Measurements from ENCODE around the gene DERL3.

Gene DERL3

GRCh38 chr22:23817146-23817545, 21.7 kb downstream of the DERL3 start:
- in situ Hi-C loops (cut with MboI; ENCODE audit: low sequenced_read_pairs, unreplicated experiment): no loop called here
- no peak for DNase-seq (ENCODE audit: low spot score)
- TF ChIP-seq CTCF (IDR thresholded peaks at IDR 0.05; ENCODE audit: borderline replicate concordance, control extremely low read depth, extremely low read depth, insufficient read depth, missing control alignments): no peak

DNA sequence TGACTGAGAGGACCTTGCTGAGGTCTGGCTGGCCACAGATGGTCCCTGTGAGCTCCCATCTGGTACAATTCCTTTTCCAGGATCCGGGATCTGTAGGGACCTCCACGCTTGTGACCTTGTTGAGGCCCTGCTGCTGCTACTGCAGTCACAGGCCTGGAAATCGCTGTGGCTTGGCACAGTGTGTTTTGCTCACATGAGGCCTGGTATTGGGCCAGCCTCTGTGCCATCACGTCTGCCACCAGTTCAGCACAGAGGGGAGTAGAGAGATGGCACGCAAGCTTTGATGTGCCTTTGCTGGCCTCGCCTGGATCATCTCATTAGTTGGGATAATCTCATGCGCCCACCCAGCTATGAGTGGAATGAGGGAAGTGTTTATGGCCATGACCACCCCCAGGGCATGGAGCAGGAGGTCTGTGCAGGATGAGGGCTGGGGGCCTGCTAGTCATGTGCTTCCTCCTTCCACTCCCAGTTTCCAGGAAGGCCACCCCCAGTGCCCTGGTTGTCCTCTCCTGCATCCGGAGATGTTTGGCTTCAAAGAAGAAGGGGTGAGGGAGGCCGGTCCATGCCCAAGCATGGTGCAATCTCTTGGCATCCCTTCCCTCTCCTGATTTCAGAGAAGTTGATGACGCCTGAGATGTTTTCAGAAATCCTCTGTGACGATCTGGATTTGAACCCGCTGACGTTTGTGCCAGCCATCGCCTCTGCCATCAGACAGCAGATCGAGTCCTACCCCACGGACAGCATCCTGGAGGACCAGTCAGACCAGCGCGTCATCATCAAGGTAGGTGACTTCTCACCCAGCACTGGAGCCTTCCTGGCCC, 22.4 kb downstream of the DERL3 start:
- no peak for TF ChIP-seq CTCF (IDR thresholded peaks at IDR 0.05; ENCODE audit: borderline replicate concordance, control extremely low read depth, extremely low read depth, insufficient read depth, missing control alignments)
- DNase-seq (ENCODE audit: low spot score): no peak
- in situ Hi-C loops (cut with MboI; ENCODE audit: low sequenced_read_pairs, unreplicated experiment): no loop called here

GRCh38 chr22:23815541-23816155, 23.2 kb downstream of the DERL3 start:
- DNase-seq (ENCODE audit: low spot score): no peak
- in situ Hi-C loops (cut with MboI; ENCODE audit: low sequenced_read_pairs, unreplicated experiment): no loop called here
- no peak for TF ChIP-seq CTCF (IDR thresholded peaks at IDR 0.05; ENCODE audit: borderline replicate concordance, control extremely low read depth, extremely low read depth, insufficient read depth, missing control alignments)

- in situ Hi-C loops (cut with MboI; ENCODE audit: low sequenced_read_pairs, unreplicated experiment): no loop called here
- DNase-seq (ENCODE audit: low spot score): no peak
- TF ChIP-seq CTCF (IDR thresholded peaks at IDR 0.05; ENCODE audit: borderline replicate concordance, control extremely low read depth, extremely low read depth, insufficient read depth, missing control alignments): no peak
These were observed 26.4 kb downstream of the DERL3 start for GRCh38 chr22:23812378-23812777.

DNA sequence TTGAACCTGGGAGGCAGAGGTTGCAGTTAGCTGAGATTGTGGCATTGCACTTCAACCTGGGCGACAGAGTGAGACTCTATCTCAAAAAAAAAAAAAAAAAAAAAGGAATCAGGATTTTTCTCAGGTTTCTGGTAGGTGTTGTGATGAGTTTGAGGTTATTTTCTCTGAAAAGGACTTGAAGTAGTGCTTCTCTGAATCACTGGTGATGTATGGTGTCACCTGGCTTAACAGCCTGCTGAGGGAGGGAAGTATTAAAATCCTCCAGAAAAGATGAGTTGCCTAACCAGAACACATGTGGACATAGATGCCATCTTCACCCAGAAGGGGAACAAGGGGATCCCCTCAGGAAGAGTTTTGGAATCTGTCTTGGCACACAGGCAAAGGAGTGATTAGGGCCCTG, 32.0 kb downstream of the DERL3 start:
- no peak for DNase-seq (ENCODE audit: low spot score)
- TF ChIP-seq CTCF (IDR thresholded peaks at IDR 0.05; ENCODE audit: borderline replicate concordance, control extremely low read depth, extremely low read depth, insufficient read depth, missing control alignments): no peak
- in situ Hi-C loops (cut with MboI; ENCODE audit: low sequenced_read_pairs, unreplicated experiment): no loop called here

- no peak for DNase-seq (ENCODE audit: low spot score)
- no peak for TF ChIP-seq CTCF (IDR thresholded peaks at IDR 0.05; ENCODE audit: borderline replicate concordance, control extremely low read depth, extremely low read depth, insufficient read depth, missing control alignments)
- in situ Hi-C loops (cut with MboI; ENCODE audit: low sequenced_read_pairs, unreplicated experiment): no loop called here
These were observed 34.0 kb downstream of the DERL3 start for GRCh38 chr22:23804781-23805291.

All from GM13976 (cell line).